ENCODE measurements around the gene CAD. TPM values are rescaled to one million over a fixed set of nuclear protein-coding genes. Genes with fewer than 3 reads are reported as not detected.
"Not testable (repeated sequence)": the region's sequence is repeated elsewhere in the genome, so short reads cannot be mapped to it uniquely, and the experiment has no call there.

Gene CAD
- total and polyA plus RNA-seq, 2 donors (not counting 1 experiment from before 2014, with no cell fraction given): 35.6 to 48.5 TPM

DNA sequence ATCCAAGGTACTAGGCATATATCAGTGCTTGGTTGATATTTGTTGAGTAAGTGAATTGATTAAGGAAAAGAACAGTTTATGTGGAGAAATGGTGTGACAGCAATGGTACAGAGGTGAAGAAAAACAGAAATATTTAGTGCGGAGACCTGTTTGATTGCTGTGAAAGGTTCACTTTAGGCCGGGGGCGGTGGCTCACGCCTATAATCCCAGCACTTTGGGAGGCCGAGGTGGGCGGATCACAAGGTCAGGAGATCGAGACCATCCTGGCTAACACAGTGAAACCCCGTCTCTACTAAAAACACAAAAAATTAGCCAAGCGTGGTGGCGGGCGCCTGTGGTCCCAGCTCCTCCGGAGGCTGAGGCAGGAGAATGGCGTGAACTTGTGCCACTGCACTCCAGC, 51.1 kb downstream of the CAD start:
- H3K4me3 ChIP-seq (ENCODE audit: control extremely low read depth in 1 of 5, extremely low read depth in 1 of 5, insufficient read depth in 1 of 5, low read depth in 2 of 5, low read length in 4 of 5); DNase-seq; POLR2A ChIA-PET; H3K79me2 ChIP-seq (ENCODE audit: control insufficient read depth, insufficient read depth, low read length); H2AFZ ChIP-seq (ENCODE audit: insufficient read depth, low read depth, low read length, poor library complexity, severe bottlenecking); H3K9ac ChIP-seq (ENCODE audit: low read length); ATAC-seq (ENCODE audit: low read depth); H3K9me3 Mint-ChIP-seq (ENCODE audit: insufficient read depth); H3K4me3 Mint-ChIP-seq; intact Hi-C loops (cut with micrococcal nuclease); H3K27ac Mint-ChIP-seq; H3K9me3 ChIP-seq (ENCODE audit: control extremely low read depth in 1 of 3, control insufficient read depth in 2 of 3, insufficient read depth in 1 of 3, low read length in 2 of 3); H3K36me3 ChIP-seq (replicated peaks in 1 of 2; ENCODE audit: control extremely low read depth in 1 of 2, control insufficient read depth in 1 of 2, extremely low read depth in 1 of 2, insufficient read depth in 2 of 2, low read length in 1 of 2); H4K20me1 ChIP-seq (ENCODE audit: control insufficient read depth, insufficient read depth, low read length, poor library complexity, severe bottlenecking); H3K4me2 ChIP-seq (replicated peaks; ENCODE audit: low read depth, low read length, poor library complexity, severe bottlenecking); H3K27ac ChIP-seq (ENCODE audit: low read length in 2 of 2): not testable (repeated sequence)
- peaks cover 20% of the 10 kb centered on the region for H3K4me1 Mint-ChIP-seq
- 90% methylated on average over 6 of the region's 13 CpGs for WGBS (ENCODE audit: insufficient coverage)
- CTCF ChIA-PET: interaction anchor here (0.9 to 6.0 kb wide), 2 partner anchors 11 to 310 kb away, joined by 3 to 50 read pairs; no protein-coding TSS in a partner anchor
- H3K27me3 Mint-ChIP-seq: peaks cover 38% of the 10 kb centered on the region
- Histone ChIP-seq H3K4me1 (ENCODE audit: control insufficient read depth in 2 of 2, insufficient read depth in 2 of 2, low read length in 2 of 2) (peaks cover 20 to 22% of the 10 kb centered on the region in 2 donors), H3K27me3 (replicated peaks in 1 of 4; ENCODE audit: control extremely low read depth in 1 of 4, control insufficient read depth in 3 of 4, insufficient read depth in 4 of 4, low read length in 3 of 4) (peaks cover 0 to 41% (median 19%) of the 10 kb centered on the region in 4 experiments)

GRCh38 chr2:27270131-27270530, 53.0 kb downstream of the CAD start:
- H3K4me1 Mint-ChIP-seq: peaks cover 5% of the 10 kb centered on the region
- peaks cover 34% of the 10 kb centered on the region for H3K27me3 Mint-ChIP-seq
- POLR2A ChIA-PET: no interaction called here
- Histone ChIP-seq H3K4me3 (ENCODE audit: control extremely low read depth in 1 of 5, extremely low read depth in 1 of 5, insufficient read depth in 1 of 5, low read depth in 2 of 5, low read length in 4 of 5) (no peak overlapping the region), H3K27ac (ENCODE audit: low read length in 2 of 2) (no peak overlapping the region), H3K79me2 (ENCODE audit: control insufficient read depth, insufficient read depth, low read length) (no peaks in the 10 kb centered on the region), H3K27me3 (replicated peaks in 1 of 4; ENCODE audit: control extremely low read depth in 1 of 4, control insufficient read depth in 3 of 4, insufficient read depth in 4 of 4, low read length in 3 of 4) (peaks cover 0 to 33% (median 13%) of the 10 kb centered on the region in 4 experiments), H4K20me1 (ENCODE audit: control insufficient read depth, insufficient read depth, low read length, poor library complexity, severe bottlenecking) (no peaks in the 10 kb centered on the region), H3K9ac (ENCODE audit: low read length) (no peak overlapping the region), H3K4me2 (replicated peaks; ENCODE audit: low read depth, low read length, poor library complexity, severe bottlenecking) (no peak overlapping the region), H3K9me3 (ENCODE audit: control extremely low read depth in 1 of 3, control insufficient read depth in 2 of 3, insufficient read depth in 1 of 3, low read length in 2 of 3) (no peaks in the 10 kb centered on the region), H3K36me3 (replicated peaks in 1 of 2; ENCODE audit: control extremely low read depth in 1 of 2, control insufficient read depth in 1 of 2, extremely low read depth in 1 of 2, insufficient read depth in 2 of 2, low read length in 1 of 2) (no peaks in the 10 kb centered on the region), H3K4me1 (ENCODE audit: control insufficient read depth in 2 of 2, insufficient read depth in 2 of 2, low read length in 2 of 2) (peaks cover 3 to 4% of the 10 kb centered on the region in 2 donors), H2AFZ (ENCODE audit: insufficient read depth, low read depth, low read length, poor library complexity, severe bottlenecking) (no peak overlapping the region)
- intact Hi-C loops (cut with micrococcal nuclease): no loop called here
- DNase-seq: no peak
- H3K9me3 Mint-ChIP-seq (ENCODE audit: insufficient read depth): no peaks in the 10 kb centered on the region
- ATAC-seq (ENCODE audit: low read depth): no peak
- TF ChIP-seq EZH2 (IDR thresholded peaks at IDR 0.05; ENCODE audit: borderline replicate concordance, insufficient read depth, low read depth, low read length, poor library complexity, severe bottlenecking) (no peak), CTCF (IDR thresholded peaks at IDR 0.05) (no peak)
- 92% methylated on average over 2 of the region's 3 CpGs for WGBS (ENCODE audit: insufficient coverage)
- H3K4me3 Mint-ChIP-seq: no peak overlapping the region
- CTCF ChIA-PET: interaction anchor here (2.6 kb wide), 1 partner anchor 10 kb away, joined by 16 read pairs; no protein-coding TSS in a partner anchor
- no peak overlapping the region for H3K27ac Mint-ChIP-seq

Data from B cell (primary cell).